Right cardiac atrium (tissue), 5 donors: ENCODE results near the gene SETDB1. TPM values are rescaled to one million over a fixed set of nuclear protein-coding genes. Genes with fewer than 3 reads are reported as not detected.

Experiments used
- ATAC-seq, 2 donors: fragments of 200-7000 bp; cut with Tn5 transposase; one replicate each; pipeline versions ENCODE4 v1.8.0 to v1.9.1; 2020; ENCODE audit warnings: moderate library complexity in 2 of 2, mild to moderate bottlenecking in 1 of 2
- DNase-seq, 3 donors: peaks; one replicate each; pipeline ENCODE4 v3.0.0-alpha.2; 2020
- H3K27ac ChIP-seq: one replicate; pipeline ENCODE4 v1.5.1; 2013; ENCODE audit warnings: mild to moderate bottlenecking, low read length, control low read depth, moderate library complexity
- H3K27me3 ChIP-seq: one replicate; pipeline ENCODE4 v1.6.1; 2013; ENCODE audit not compliant: control insufficient read depth, insufficient read depth
- H3K4me1 ChIP-seq: one replicate; pipeline ENCODE4 v1.6.1; 2013; ENCODE audit warnings: low read length; ENCODE audit not compliant: control insufficient read depth, insufficient read depth
- H3K4me3 ChIP-seq: one replicate; pipeline ENCODE4 v1.5.1; 2013; ENCODE audit warnings: low read length, control low read depth
- H3K9me3 ChIP-seq: one replicate; pipeline ENCODE4 v1.6.1; 2013; ENCODE audit warnings: low read length; ENCODE audit not compliant: control insufficient read depth
- WGBS: extraction: QIAGEN DNeasy Blood & Tissue Kit; methylation state at CpG from one replicate; pipeline ENCODE4 v1.1.7; 2013; 5-methylcytosine and 5-hydroxymethylcytosine counted together
- intact Hi-C, 4 donors: fragments of 100-400 bp; cut with DNase I; formaldehyde crosslinking; loops; one replicate each; pipeline versions ENCODE4 v1.11.0 to v1.14.0; 2022 to 2023
- polyA plus RNA-seq: library from polyadenylated mRNA; stranded (reverse); fragments of 200-250 nt; gene quantifications from one replicate; pipeline ENCODE4 v1.2.3, GENCODE V29; 2013
- total RNA-seq, 4 donors: library from RNA; stranded (reverse); fragmentation: NEBNext Ultra II Directional; extraction: Animal tissue kit (Norgen Biotek cat#: 25700); gene quantifications; one replicate each; pipeline ENCODE4 v1.2.1, GENCODE V29; 2021
- donor health status: healthy with polysubstance abuse.
- donor health status: DM: no; HTN: yes; CAD: no.
- donor health status: DM: no; HTN: no; CAD: no.
- donor health status: DM: no; HTN: yes; CAD: no; lungs with severe emphysema.
- donor health status: DM: yes; HTN: yes; CAD: no.

SETDB1 gene
- total and polyA plus RNA-seq, 5 donors, result 12.5 to 23.8 (median 19.3) TPM

DNA sequence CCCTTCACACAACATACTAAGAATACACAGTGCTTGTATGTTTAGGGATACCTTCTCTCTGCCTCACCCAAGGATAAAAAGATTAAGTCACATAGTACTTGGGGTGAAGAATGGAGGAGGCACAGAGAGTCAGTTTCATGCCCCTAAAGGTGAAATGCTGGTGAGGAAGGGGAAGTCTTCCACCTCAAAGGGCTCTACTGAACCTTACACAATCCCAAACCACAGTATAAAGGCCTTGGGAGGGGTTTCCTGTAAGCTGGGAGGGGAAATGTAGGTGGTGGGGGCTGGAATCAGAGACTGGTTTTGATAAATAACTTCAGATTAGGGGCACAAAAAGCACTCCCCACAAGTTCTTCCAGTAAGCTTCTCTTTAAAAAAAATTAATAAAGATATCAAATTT is 77.0 kb downstream of the SETDB1 start:
- Histone ChIP-seq H3K27ac (no peak overlapping the region), H3K9me3 (no peaks in the 10 kb centered on the region), H3K4me3 (no peak overlapping the region), H3K27me3 (no peaks in the 10 kb centered on the region), H3K4me1 (peaks cover 10% of the 10 kb centered on the region)
- intact Hi-C loops, result loop anchor here in 1 of 4 donors (10.0 kb wide), 1 partner anchor 52 kb away; the partner anchor contains the start of gene CDC42SE1
- no peak for DNase-seq
- no peak for ATAC-seq

DNA sequence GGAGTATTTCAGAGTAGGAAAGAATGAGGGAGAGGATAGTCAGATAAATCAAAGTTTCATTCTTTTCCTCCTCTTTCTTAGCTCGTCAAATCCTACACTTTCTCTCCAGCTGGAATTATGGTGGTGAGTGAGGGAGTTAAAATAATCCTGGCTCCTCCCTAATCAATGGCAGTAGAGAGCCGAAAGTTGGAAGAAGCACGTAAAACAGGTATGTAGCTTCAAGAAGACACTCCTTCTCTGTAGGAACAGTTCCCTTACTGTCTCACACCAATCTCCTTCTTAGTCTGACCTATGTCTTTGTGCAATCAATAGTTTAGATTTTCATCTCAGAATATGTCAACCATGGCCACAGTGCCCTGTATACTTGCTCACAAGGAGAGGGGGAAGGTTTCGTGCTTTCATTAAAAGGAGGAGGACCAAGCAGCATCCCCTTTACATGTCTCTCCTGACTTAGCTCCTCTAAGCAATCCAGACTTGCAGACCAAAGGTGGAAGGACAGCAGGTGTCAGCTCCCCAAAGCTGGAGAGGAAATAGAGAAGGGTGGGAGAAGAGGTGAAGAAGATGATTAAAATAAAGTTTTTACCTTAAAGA is 79.7 kb downstream of the SETDB1 start:
- intact Hi-C loops, result loop anchor here in 1 of 4 donors (10.0 kb wide), 1 partner anchor 49 kb away; the partner anchor contains the start of gene CDC42SE1
- H3K27me3 ChIP-seq, result no peaks in the 10 kb centered on the region
- H3K4me3 ChIP-seq, result peak overlapping the region; percentile 87
- peaks cover 10% of the 10 kb centered on the region for H3K4me1 ChIP-seq
- H3K9me3 ChIP-seq, result no peaks in the 10 kb centered on the region
- WGBS, result 8% methylated on average over 4 of the region's 4 CpGs
- ATAC-seq, result no peak
- peak overlapping the region; percentile 90 for H3K27ac ChIP-seq
- no peak for DNase-seq

DNA sequence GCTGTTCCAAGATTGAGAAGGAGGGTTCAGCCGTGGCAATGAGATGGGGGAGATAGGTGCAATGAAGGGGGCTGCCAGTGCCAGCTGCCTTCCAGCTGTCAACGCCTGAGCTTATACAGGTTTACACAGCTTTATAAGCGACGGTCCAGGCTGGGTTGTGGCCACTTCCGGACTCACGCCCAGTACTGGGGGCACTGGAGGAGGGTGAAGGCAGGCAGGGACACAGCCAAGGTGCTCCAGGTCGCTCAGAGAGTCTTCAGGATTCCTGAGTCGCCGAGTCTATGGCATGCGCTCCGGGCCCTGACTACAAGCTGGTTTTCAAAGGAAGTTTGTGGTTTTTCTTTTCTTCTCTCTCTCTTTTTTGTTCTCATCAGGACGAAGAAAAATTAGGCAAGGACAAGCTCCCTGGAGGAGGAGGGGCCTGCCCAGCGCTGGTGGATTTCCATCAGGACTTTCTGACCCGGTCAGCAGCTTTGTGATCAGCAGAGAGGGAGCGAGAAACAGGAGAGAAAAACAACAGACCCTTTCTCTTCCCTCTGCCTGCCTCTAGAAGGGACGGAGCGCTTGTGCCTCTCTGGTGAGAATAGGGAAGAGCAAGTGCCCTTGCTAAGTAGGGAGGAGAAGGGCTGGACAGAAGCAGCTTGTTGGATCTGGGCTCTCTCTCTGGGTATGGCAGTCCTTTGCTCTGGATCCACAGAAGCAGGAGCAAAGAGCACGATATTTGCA is 80.3 kb downstream of the SETDB1 start, which contains the start of gene MINDY1:
TSS of gene MINDY1 (minus strand) at position 576 of the 726 bp plus-strand sequence. CDS start 4,285 bp downstream, outside the sequence.
- ATAC-seq, result peak; percentile 76 to 82
- intact Hi-C loops, result loop anchor here in 1 of 4 donors (10.0 kb wide), 1 partner anchor 48 kb away; the partner anchor contains the start of gene CDC42SE1
- WGBS, result under 1% methylated on average over 18 of the region's 18 CpGs

GRCh38 chr1:151007853-151008243 is 81.7 kb downstream of the SETDB1 start:
- Histone ChIP-seq H3K27me3 (no peaks in the 10 kb centered on the region), H3K27ac (peak overlapping the region; percentile 78), H3K4me1 (peaks cover 5% of the 10 kb centered on the region), H3K4me3 (no peak overlapping the region), H3K9me3 (no peaks in the 10 kb centered on the region)
- no peak for ATAC-seq
- 6% methylated on average over 4 of the region's 4 CpGs for WGBS
- no peak for DNase-seq
- intact Hi-C loops, result loop anchor here in 1 of 4 donors (10.0 kb wide), 1 partner anchor 47 kb away; the partner anchor contains the start of gene CDC42SE1

More for the DNA sequence above, 80.3 kb downstream of the SETDB1 start, which contains the start of gene MINDY1:
- peak within 1 kb of the TSS; percentile 90 for H3K27ac ChIP-seq
- H3K9me3 ChIP-seq, result no peaks in the 10 kb centered on the region
- peak within 1 kb of the TSS; percentile 87 for H3K4me3 ChIP-seq
- no peaks in the 10 kb centered on the region for H3K27me3 ChIP-seq
- peaks cover 10% of the 10 kb centered on the region for H3K4me1 ChIP-seq
- DNase-seq, result peak; percentile 62 to 83 (median 81)

DNA sequence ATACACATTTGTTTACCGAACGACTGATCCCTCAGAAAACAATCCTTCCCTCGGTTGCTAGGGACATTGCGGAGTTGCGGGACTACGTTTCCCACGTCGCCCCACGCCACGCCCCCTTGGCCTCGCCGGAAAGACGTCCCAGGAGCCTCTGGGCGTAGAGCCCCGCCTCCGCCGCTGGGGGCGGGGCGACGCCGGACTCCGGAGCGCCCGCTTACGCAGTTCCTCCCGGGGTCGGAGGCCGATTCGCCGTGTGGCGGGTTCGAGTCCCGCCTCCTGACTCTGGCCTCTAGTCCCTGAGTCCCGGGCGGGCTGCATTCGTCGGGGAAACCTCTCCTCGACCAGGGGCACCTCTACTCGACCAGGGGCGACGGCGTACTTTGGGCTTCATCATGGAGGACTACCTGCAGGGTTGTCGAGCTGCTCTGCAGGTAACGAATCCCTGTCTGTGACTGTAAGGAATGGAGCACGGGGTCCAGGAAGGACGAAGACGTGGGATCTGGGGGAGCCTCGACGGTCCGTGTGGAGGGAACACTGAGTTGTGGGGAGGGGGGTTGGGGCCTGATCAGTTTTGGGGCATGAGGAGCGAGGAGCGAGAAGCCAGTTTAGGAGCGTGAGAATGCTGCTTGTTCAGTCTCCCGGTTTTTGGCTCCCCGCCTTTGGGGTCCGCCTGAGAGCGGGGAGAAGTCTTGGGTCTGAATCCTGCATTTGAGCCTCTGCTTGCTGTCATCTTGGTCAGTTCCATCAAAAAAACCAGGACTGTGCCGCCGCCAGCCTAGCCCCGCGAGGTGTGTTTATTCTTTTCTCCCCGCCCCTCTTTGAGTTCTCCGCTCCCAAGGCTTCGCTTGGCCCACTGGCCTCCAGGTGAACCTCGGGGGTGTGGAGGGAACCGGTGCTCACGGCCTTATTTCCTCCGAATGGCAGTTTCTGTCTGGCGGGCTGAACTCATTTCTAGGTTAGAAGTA is 82.4 kb downstream of the SETDB1 start, which contains the start of gene PRUNE1:
TSS of gene PRUNE1 (plus strand) at position 206 of the 962 bp plus-strand sequence. CDS start at position 390, 184 bp downstream.
- Histone ChIP-seq H3K4me1 (peaks cover 5% of the 10 kb centered on the region), H3K4me3 (peak within 1 kb of the TSS; percentile 87), H3K9me3 (no peaks in the 10 kb centered on the region), H3K27ac (peak within 1 kb of the TSS; percentile 97), H3K27me3 (no peaks in the 10 kb centered on the region)
- peak; percentile 98 to 99 (median 99) for DNase-seq
- intact Hi-C loops, result loop anchor here in 1 of 4 donors (10.0 kb wide), 1 partner anchor 46 kb away; the partner anchor contains the start of gene CDC42SE1
- WGBS, result under 1% methylated on average over 69 of the region's 69 CpGs
- peak; percentile 93 for ATAC-seq

GRCh38 chr1:151009206-151009587 is 83.0 kb downstream of the SETDB1 start:
- 42% methylated on average over 3 of the region's 3 CpGs for WGBS
- intact Hi-C loops, result loop anchor here in 1 of 4 donors (10.0 kb wide), 1 partner anchor 46 kb away; the partner anchor contains the start of gene CDC42SE1
- no peak for ATAC-seq

GRCh38 chr1:151009674-151010345 is 83.6 kb downstream of the SETDB1 start:
- Histone ChIP-seq H3K4me3 (no peak overlapping the region), H3K4me1 (peaks cover 5% of the 10 kb centered on the region), H3K9me3 (no peaks in the 10 kb centered on the region), H3K27me3 (no peaks in the 10 kb centered on the region), H3K27ac (no peak overlapping the region)
- no peak for ATAC-seq
- WGBS, result 96% methylated on average over 8 of the region's 8 CpGs
- no peak for DNase-seq
- intact Hi-C loops, result loop anchor here in 1 of 4 donors (10.0 kb wide), 1 partner anchor 45 kb away; the partner anchor contains the start of gene CDC42SE1

More at GRCh38 chr1:151009206-151009587, 83.0 kb downstream of the SETDB1 start:
- Histone ChIP-seq H3K9me3 (no peaks in the 10 kb centered on the region), H3K4me3 (peak overlapping the region; percentile 87), H3K4me1 (peaks cover 5% of the 10 kb centered on the region), H3K27ac (peak overlapping the region; percentile 97), H3K27me3 (no peaks in the 10 kb centered on the region)
- no peak for DNase-seq

DNA sequence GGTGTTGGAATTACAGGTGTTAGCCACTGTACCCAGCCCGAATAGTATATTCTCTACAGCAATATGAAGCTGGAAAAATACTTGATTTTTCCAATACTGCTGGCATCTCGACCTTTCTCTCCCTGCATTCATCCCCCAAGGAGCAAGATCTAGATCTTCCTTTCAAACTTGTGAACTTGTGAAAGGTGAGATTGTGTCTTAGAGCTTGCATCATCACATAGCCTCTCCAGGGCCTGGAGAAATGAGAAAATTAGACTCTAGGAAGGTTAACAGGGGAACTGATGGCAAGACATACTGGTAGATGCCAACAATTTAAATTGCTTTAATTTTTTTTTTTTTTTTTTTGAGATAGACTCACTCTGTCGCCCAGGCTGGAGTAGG is 84.2 kb downstream of the SETDB1 start:
- no peak overlapping the region for H3K4me3 ChIP-seq
- ATAC-seq (no peak), DNase-seq (no peak)
- WGBS, result 79% methylated on average over 3 of the region's 3 CpGs
- intact Hi-C loops, result no loop called here
- H3K4me1 ChIP-seq, result peaks cover 5% of the 10 kb centered on the region
- H3K27ac ChIP-seq, result no peak overlapping the region
- H3K9me3 ChIP-seq, result no peaks in the 10 kb centered on the region
- no peaks in the 10 kb centered on the region for H3K27me3 ChIP-seq

DNA sequence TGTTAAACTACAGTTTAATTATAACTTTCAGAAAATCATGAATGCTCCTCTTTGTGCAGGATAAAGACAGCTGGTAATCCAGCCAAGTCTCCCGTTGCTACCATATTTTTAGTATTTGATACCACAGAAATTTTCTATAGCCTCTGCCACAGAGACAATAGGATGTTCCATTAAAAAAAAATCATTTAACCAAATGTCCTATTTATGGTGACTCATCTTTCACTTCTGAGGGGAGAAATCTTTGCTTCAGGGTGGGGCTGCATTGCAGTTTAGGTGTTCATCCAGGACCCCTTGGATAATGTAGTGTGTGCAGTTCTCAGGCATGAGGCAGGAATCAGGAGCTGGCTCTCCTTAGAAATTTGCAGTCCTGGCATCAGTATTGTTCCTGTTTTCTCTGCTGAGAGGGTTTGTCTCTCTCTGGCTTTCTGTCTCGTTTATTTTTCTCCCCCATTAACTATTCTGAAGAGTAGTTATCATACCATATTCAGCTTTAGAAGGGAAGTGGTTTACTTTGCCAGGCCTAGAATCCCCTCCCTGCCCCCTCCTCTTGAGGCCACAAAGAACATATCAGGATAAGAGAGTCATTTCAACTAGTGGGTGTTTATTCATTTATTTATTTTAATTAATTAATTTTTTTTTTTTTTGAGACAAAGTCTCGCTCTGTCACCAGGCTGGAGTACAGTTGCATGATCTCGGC is 85.1 kb downstream of the SETDB1 start:
- DNase-seq, result no peak
- ATAC-seq, result no peak
- 44% methylated on average over 4 of the region's 4 CpGs for WGBS
- no peaks in the 10 kb centered on the region for H3K9me3 ChIP-seq
- no peak overlapping the region for H3K4me3 ChIP-seq
- intact Hi-C loops, result no loop called here
- H3K27ac ChIP-seq, result peak overlapping the region; percentile 83
- H3K27me3 ChIP-seq, result no peaks in the 10 kb centered on the region
- peaks cover 5% of the 10 kb centered on the region for H3K4me1 ChIP-seq
